ENCODE measurements around the gene SMARCB1.

The SMARCB1 gene

GRCh38 chr22:23752090-23752691 lies 34.6 kb upstream of the SMARCB1 start:
- peaks cover 10% of the 10 kb centered on the region for H3K4me1 ChIP-seq (ENCODE audit: insufficient read depth, low read length)
- H3K27me3 ChIP-seq (ENCODE audit: control insufficient read depth in 1 of 2, insufficient read depth in 2 of 2, low read length in 2 of 2), result no peaks in the 10 kb centered on the region
- no peak overlapping the region for H3K4me3 ChIP-seq (ENCODE audit: low read depth in 1 of 2, low read length in 2 of 2)
- H3K36me3 ChIP-seq (ENCODE audit: insufficient read depth, low read length), result no peaks in the 10 kb centered on the region
- H3K9me3 ChIP-seq (ENCODE audit: low read length), result no peaks in the 10 kb centered on the region
- H3K27ac ChIP-seq (ENCODE audit: low read depth, low read length), result no peak overlapping the region
- no peak overlapping the region for H3K9ac ChIP-seq (ENCODE audit: low read length)

DNA sequence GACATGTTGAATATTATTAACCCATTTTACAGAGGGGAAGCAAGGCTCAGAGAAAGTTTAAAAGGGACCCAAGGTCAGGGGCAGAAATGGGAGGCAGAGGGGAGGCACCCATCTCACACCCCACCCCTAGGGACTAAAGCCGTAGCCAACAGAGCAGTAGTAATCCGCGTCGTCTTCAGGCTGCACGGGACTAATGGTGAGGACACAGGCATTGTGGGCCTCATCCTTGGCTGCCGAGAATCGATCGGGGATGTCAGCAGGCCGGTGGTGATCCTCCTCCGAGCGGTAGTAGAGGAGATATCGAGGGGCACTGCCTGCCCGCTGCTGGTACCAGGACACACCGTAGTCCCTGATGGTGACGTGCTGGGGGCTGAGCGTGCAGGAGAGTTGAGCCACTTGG lies 34.0 kb upstream of the SMARCB1 start:
- no peak overlapping the region for H3K4me3 ChIP-seq (ENCODE audit: low read depth in 1 of 2, low read length in 2 of 2)
- no peak overlapping the region for H3K27ac ChIP-seq (ENCODE audit: low read depth, low read length)
- no peak overlapping the region for H3K9ac ChIP-seq (ENCODE audit: low read length)
- H3K27me3 ChIP-seq (ENCODE audit: control insufficient read depth in 1 of 2, insufficient read depth in 2 of 2, low read length in 2 of 2), result no peaks in the 10 kb centered on the region
- H3K9me3 ChIP-seq (ENCODE audit: low read length), result no peaks in the 10 kb centered on the region
- H3K36me3 ChIP-seq (ENCODE audit: insufficient read depth, low read length), result no peaks in the 10 kb centered on the region
- peaks cover 10% of the 10 kb centered on the region for H3K4me1 ChIP-seq (ENCODE audit: insufficient read depth, low read length)

DNA sequence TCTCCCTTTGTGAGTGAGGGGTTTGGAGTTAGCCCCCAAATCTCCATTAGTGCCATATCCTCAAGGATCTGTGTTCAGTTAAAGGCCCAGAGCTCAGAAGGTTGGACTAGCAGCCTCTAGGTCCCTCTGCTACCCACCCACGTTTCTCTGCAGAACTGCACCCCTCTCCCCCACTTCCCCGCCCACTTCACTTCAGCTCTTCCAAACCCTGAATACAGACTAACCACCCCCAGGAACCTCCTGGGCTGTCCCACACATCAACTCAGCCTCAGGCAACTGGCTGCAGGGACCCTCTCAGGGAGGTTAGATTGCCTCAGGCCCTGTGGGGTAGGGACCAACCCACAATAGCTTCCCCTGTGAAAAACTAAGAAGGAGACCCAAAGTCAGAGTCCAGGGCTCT lies 33.4 kb upstream of the SMARCB1 start:
- Histone ChIP-seq H3K36me3 (ENCODE audit: insufficient read depth, low read length) (no peaks in the 10 kb centered on the region), H3K27me3 (ENCODE audit: control insufficient read depth in 1 of 2, insufficient read depth in 2 of 2, low read length in 2 of 2) (no peaks in the 10 kb centered on the region), H3K4me3 (ENCODE audit: low read depth in 1 of 2, low read length in 2 of 2) (no peak overlapping the region), H3K4me1 (ENCODE audit: insufficient read depth, low read length) (peaks cover 10% of the 10 kb centered on the region), H3K9me3 (ENCODE audit: low read length) (no peaks in the 10 kb centered on the region), H3K9ac (ENCODE audit: low read length) (no peak overlapping the region), H3K27ac (ENCODE audit: low read depth, low read length) (no peak overlapping the region)

DNA sequence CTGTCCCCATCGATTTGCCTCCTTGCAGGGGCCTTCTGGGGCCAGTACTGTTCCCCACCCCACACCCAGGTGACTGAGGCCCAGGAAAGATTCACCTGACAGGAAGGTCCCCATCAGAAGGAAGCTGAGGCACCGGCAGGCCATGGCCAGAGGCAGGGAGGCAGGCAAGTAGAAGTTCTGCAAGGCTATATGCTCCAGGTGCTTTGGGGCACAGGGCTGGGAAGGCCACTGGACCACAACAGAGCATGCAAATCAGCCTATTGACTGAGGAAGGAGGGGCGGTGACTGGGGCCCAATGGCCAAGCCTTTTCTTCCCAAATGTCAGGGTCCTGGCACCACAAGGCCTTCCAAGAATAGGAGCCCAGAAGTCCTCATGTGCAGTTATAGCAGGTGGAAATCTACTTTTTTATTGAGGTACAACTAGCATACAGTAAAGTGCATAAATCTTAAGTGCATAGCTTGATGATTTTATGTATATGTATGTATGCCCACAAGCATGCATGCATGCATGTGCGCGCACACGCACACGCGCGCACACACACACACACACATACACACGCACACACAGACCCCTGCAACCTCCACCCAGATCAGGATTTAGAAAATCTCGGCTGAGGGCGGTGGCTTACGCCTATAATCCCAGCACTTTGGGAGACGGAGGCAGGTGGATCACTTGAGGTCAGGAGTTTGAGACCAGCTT lies 32.4 kb upstream of the SMARCB1 start, which contains the start of gene VPREB3:
Gene VPREB3 (minus strand): TSS at position 206 of the 700 bp plus-strand sequence. CDS start 62 bp downstream, at position 144.
- Histone ChIP-seq H3K27ac (ENCODE audit: low read depth, low read length) (no peak within 1 kb of the TSS), H3K27me3 (ENCODE audit: control insufficient read depth in 1 of 2, insufficient read depth in 2 of 2, low read length in 2 of 2) (no peaks in the 10 kb centered on the region), H3K9me3 (ENCODE audit: low read length) (no peaks in the 10 kb centered on the region), H3K36me3 (ENCODE audit: insufficient read depth, low read length) (no peaks in the 10 kb centered on the region), H3K4me3 (ENCODE audit: low read depth in 1 of 2, low read length in 2 of 2) (no peak within 1 kb of the TSS), H3K4me1 (ENCODE audit: insufficient read depth, low read length) (peaks cover 10% of the 10 kb centered on the region), H3K9ac (ENCODE audit: low read length) (no peak within 1 kb of the TSS)

DNA sequence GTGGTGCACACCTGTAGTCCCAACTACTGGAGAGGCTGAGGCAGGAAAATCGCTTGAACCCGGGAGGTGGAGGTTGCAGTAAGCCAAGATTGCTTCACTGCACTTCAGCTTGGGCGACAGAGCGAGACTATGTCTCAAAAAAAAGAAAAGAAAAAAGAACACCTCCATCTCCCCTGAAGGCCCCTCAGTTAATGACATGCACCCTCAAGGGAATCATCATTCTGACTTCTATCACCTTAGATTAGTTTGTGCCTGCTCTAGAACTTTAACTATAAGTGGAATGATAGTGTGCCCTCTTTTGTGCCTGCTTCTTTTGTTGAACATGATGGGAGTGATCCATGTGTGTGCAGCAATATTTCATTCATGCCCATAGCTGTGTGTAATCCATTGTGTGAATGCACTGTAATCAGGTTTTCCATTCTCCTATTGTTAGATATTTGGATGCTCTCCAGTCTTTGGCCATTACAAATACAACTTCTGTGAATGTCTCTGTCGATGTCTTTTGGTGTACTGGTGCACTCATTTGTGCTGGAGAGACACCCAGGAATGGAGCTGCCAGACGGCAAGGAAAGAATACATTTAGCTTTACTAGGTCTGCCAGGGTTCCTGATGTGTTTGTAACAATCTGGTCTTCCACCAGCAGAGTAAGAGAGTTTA lies 31.7 kb upstream of the SMARCB1 start:
- H3K9ac ChIP-seq (ENCODE audit: low read length), result no peak overlapping the region
- no peak overlapping the region for H3K4me3 ChIP-seq (ENCODE audit: low read depth in 1 of 2, low read length in 2 of 2)
- no peaks in the 10 kb centered on the region for H3K9me3 ChIP-seq (ENCODE audit: low read length)
- no peaks in the 10 kb centered on the region for H3K36me3 ChIP-seq (ENCODE audit: insufficient read depth, low read length)
- no peak overlapping the region for H3K27ac ChIP-seq (ENCODE audit: low read depth, low read length)
- H3K4me1 ChIP-seq (ENCODE audit: insufficient read depth, low read length), result peaks cover 5% of the 10 kb centered on the region
- H3K27me3 ChIP-seq (ENCODE audit: control insufficient read depth in 1 of 2, insufficient read depth in 2 of 2, low read length in 2 of 2), result no peaks in the 10 kb centered on the region

DNA sequence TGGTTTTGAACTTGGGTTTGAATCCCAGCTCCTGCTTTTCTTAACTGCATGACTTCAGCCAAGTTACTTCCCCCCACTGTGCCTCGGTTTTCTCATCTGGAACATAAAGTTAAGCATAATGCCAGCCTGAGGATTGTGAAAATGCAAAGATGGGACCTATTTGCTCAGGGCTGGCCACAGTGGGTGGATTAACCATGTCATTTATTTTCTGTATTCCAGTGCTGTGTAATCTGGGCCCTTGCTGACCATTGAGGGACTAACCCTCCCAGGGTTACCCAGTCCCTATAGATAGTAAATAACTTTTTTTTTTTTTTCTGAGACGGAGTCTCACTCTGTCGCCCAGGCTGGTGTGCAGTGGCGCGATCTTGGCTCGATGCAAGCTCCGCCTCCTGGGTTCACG lies 31.1 kb upstream of the SMARCB1 start:
- no peaks in the 10 kb centered on the region for H3K36me3 ChIP-seq (ENCODE audit: insufficient read depth, low read length)
- H3K9me3 ChIP-seq (ENCODE audit: low read length), result no peaks in the 10 kb centered on the region
- H3K4me1 ChIP-seq (ENCODE audit: insufficient read depth, low read length), result no peaks in the 10 kb centered on the region
- no peak overlapping the region for H3K27ac ChIP-seq (ENCODE audit: low read depth, low read length)
- no peak overlapping the region for H3K9ac ChIP-seq (ENCODE audit: low read length)
- H3K4me3 ChIP-seq (ENCODE audit: low read depth in 1 of 2, low read length in 2 of 2), result no peak overlapping the region
- H3K27me3 ChIP-seq (ENCODE audit: control insufficient read depth in 1 of 2, insufficient read depth in 2 of 2, low read length in 2 of 2), result no peaks in the 10 kb centered on the region

DNA sequence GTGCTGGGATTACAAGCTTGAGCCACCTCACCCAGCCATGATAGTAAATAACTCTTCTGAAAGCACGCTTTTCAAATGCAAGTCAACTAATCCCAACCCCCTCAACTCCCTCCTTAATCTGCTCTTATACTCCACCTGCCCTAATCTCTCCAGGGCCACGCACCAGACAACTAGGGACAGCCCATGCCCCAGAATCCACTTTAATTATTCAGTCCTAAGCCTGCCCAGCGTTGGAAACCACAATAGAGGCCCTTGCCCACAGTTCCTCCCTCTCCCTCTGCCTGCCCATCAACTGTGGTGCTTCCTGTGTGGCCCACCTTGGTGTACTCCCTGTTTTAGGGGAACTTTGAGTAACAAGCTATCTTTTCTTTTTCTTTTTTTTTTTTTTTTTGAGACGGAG lies 29.9 kb upstream of the SMARCB1 start:
- Histone ChIP-seq H3K4me3 (ENCODE audit: low read depth in 1 of 2, low read length in 2 of 2) (no peak overlapping the region), H3K27me3 (ENCODE audit: control insufficient read depth in 1 of 2, insufficient read depth in 2 of 2, low read length in 2 of 2) (no peaks in the 10 kb centered on the region), H3K9ac (ENCODE audit: low read length) (no peak overlapping the region), H3K4me1 (ENCODE audit: insufficient read depth, low read length) (no peaks in the 10 kb centered on the region), H3K27ac (ENCODE audit: low read depth, low read length) (no peak overlapping the region), H3K36me3 (ENCODE audit: insufficient read depth, low read length) (no peaks in the 10 kb centered on the region), H3K9me3 (ENCODE audit: low read length) (no peaks in the 10 kb centered on the region)

DNA sequence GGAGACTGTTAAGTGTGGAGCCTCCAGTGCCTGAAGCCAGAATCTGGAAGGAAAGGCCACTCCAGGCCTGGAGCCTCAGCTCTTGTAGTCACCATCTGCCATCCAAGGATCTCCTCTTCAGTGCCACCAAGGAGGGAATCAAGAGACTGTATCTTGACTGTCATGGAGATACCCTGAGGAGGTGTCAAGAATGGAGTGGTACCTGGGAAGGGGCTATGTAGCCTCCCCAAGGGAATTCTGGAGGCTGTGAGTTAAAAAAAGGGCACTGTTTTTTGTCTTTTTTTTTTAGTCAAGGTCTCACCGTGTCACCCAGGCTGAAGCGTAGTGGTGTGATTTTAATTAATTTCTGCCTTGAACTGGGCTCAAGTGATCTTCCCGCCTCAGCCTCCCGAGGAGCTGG lies 27.2 kb upstream of the SMARCB1 start:
- no peaks in the 10 kb centered on the region for H3K27me3 ChIP-seq (ENCODE audit: control insufficient read depth in 1 of 2, insufficient read depth in 2 of 2, low read length in 2 of 2)
- H3K4me1 ChIP-seq (ENCODE audit: insufficient read depth, low read length), result peaks cover 11% of the 10 kb centered on the region
- H3K9ac ChIP-seq (ENCODE audit: low read length), result no peak overlapping the region
- no peak overlapping the region for H3K4me3 ChIP-seq (ENCODE audit: low read depth in 1 of 2, low read length in 2 of 2)
- no peaks in the 10 kb centered on the region for H3K9me3 ChIP-seq (ENCODE audit: low read length)
- H3K27ac ChIP-seq (ENCODE audit: low read depth, low read length), result no peak overlapping the region
- H3K36me3 ChIP-seq (ENCODE audit: insufficient read depth, low read length), result no peaks in the 10 kb centered on the region

DNA sequence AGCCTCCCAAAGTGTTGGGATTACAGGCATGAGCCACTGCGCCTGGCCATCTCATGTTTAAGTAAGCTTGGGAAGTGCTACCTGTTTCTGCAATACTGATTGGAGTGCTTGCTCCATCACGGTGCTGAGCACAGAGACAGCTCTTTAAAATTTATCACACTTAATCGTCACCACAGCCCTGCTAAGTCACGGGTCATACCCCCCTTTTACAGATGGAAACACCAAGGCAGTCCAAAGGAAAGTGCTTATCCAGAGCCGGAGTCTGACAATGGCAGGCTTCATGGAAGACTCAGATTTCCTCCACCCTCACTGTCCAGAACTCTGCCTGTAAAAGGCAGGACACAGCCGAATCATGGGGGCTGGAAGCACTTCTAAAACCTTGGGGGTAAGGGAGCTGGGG lies 26.7 kb upstream of the SMARCB1 start:
- H3K27ac ChIP-seq (ENCODE audit: low read depth, low read length), result no peak overlapping the region
- H3K36me3 ChIP-seq (ENCODE audit: insufficient read depth, low read length), result no peaks in the 10 kb centered on the region
- no peak overlapping the region for H3K9ac ChIP-seq (ENCODE audit: low read length)
- no peak overlapping the region for H3K4me3 ChIP-seq (ENCODE audit: low read depth in 1 of 2, low read length in 2 of 2)
- H3K27me3 ChIP-seq (ENCODE audit: control insufficient read depth in 1 of 2, insufficient read depth in 2 of 2, low read length in 2 of 2), result no peaks in the 10 kb centered on the region
- peaks cover 11% of the 10 kb centered on the region for H3K4me1 ChIP-seq (ENCODE audit: insufficient read depth, low read length)
- H3K9me3 ChIP-seq (ENCODE audit: low read length), result no peaks in the 10 kb centered on the region

- Histone ChIP-seq H3K27me3 (ENCODE audit: control insufficient read depth in 1 of 2, insufficient read depth in 2 of 2, low read length in 2 of 2) (no peaks in the 10 kb centered on the region), H3K9me3 (ENCODE audit: low read length) (no peaks in the 10 kb centered on the region), H3K4me3 (ENCODE audit: low read depth in 1 of 2, low read length in 2 of 2) (peak within 1 kb of the TSS in 1 of 2 donors; percentile 22), H3K27ac (ENCODE audit: low read depth, low read length) (no peak within 1 kb of the TSS), H3K36me3 (ENCODE audit: insufficient read depth, low read length) (no peaks in the 10 kb centered on the region), H3K4me1 (ENCODE audit: insufficient read depth, low read length) (peaks cover 16% of the 10 kb centered on the region), H3K9ac (ENCODE audit: low read length) (no peak within 1 kb of the TSS)
Observed at GRCh38 chr22:23762842-23763578, 23.8 kb upstream of the SMARCB1 start, which contains the start of gene C22orf15. Gene C22orf15, plus strand, starts transcription at chr22:23762990. Its CDS starts 317 bp downstream, at chr22:23763307.

DNA sequence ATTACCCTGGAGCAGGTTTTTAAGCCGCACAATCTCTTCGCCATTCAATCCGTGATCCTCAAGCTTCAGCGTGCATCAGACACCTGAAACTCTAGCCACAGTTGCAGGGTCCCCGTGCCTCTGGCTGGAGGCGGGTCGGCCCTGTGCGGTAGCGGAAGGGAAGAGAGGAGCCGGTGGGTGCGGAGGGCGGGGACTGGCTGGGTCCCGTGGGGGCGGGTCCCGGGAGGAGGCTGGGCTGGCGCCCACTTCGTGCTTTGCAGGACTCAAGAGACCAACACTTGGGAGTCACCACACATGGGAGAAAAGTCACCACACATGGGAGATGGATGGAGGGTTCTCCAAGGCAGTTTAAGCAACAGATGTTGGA lies 23.2 kb upstream of the SMARCB1 start:
- Histone ChIP-seq H3K9ac (ENCODE audit: low read length) (no peak overlapping the region), H3K9me3 (ENCODE audit: low read length) (no peaks in the 10 kb centered on the region), H3K27ac (ENCODE audit: low read depth, low read length) (no peak overlapping the region), H3K4me3 (ENCODE audit: low read depth in 1 of 2, low read length in 2 of 2) (peak overlapping the region in 1 of 2 donors; percentile 22), H3K27me3 (ENCODE audit: control insufficient read depth in 1 of 2, insufficient read depth in 2 of 2, low read length in 2 of 2) (no peaks in the 10 kb centered on the region), H3K36me3 (ENCODE audit: insufficient read depth, low read length) (no peaks in the 10 kb centered on the region), H3K4me1 (ENCODE audit: insufficient read depth, low read length) (peaks cover 18% of the 10 kb centered on the region)

All from muscle layer of colon (tissue), 2 donors.